GM19043 (cell line): ENCODE measurements around the gene BTBD19.
"Not testable (repeated sequence)": the region's sequence is repeated elsewhere in the genome, so short reads cannot be mapped to it uniquely, and the experiment has no call there.

ENCODE experiments used
- ATAC-seq: cut with Tn5 transposase; IDR thresholded peaks from one replicate; pipeline ENCODE4 v1.9.1; 2021; ENCODE audit warnings: low read depth; ENCODE audit not compliant: unreplicated experiment

Gene BTBD19

DNA sequence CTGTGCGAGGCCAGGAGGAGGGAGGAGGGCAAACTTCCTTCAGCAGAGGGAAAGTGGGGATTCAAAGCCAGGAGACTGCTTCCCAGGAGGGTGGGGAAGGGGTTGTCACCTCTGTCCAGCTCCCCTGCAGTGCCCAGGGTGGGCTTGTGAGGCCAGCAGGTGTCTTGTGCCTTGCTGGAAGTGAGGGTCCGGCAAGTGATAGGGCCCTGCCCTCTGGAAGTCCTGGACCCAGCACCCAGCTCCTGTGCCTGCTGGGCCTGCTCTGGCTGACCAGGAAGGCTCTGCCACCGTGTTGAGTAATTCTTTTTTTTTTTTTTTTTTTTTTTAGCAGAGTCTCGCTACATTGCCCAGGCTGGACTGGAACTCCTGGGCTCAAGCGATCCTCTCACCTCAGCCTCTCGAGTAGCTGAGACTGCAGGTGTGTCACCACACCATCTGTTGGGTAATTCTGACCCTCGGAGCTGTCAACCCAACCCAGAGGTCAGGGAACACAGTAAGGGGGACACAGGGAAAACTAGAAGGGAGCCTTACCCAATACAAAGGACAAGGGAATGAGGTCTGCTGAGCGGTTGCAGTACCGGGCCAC is 21.4 kb upstream of the BTBD19 start:
- no peak for ATAC-seq

DNA sequence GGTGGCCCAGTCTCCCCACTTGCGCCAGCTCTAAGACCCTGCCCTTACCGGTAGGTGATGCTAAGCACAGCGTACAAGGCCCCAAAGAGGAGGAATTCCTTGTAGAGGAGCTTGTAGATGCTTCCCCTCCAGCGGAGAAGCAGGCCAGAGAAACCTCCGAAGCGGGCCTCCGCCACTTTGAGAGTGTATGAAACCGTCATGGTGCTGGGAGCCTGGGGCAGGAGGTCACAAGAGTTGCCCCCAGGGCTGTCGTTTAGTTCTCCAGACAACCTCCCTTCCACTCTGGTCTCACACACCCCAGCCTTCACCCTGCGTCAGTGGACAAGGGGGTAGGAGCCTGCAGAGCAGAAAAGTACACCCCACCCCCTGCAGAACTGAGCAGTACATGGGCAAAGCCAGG is 20.8 kb upstream of the BTBD19 start:
- no peak for ATAC-seq

DNA sequence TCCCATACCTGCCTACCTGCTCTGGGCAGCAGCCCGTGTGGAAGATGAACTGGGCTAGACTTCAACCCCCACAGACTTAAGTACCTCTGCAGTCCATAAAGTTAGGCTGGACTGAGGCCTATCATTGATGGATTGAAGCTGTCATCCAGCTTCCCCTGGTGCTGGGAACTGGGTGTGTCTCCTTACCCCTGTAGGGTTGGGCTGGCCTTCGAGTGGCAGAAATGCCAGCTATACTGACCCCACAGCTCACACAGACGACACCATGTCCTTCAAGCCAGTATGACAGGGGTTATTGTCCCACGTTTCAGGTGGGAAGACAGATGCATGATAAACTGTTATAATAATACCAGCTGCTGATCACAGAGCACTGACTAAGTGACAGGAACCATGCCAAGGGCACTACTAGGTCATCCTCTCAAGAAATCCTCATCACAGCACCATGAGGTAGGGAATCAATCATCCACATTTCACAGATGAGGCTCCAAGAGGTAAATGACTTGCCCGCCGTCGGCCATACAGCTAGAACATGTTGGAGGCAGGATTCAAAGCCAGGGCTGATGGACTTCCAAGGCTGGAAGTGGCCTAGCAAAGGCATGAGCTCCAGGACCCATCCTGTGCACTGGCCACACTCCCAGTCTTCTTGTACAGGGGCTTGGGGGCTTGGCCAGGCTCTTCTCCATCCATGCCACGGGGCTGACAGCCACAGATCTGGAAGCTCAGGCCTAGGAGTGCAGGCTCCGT is 20.0 kb upstream of the BTBD19 start, which contains the start of gene BEST4:
Gene BEST4, minus strand, starts transcription at position 51 of the 741 bp plus-strand sequence. CDS start 465 bp downstream, outside the sequence.
- no peak for ATAC-seq

DNA sequence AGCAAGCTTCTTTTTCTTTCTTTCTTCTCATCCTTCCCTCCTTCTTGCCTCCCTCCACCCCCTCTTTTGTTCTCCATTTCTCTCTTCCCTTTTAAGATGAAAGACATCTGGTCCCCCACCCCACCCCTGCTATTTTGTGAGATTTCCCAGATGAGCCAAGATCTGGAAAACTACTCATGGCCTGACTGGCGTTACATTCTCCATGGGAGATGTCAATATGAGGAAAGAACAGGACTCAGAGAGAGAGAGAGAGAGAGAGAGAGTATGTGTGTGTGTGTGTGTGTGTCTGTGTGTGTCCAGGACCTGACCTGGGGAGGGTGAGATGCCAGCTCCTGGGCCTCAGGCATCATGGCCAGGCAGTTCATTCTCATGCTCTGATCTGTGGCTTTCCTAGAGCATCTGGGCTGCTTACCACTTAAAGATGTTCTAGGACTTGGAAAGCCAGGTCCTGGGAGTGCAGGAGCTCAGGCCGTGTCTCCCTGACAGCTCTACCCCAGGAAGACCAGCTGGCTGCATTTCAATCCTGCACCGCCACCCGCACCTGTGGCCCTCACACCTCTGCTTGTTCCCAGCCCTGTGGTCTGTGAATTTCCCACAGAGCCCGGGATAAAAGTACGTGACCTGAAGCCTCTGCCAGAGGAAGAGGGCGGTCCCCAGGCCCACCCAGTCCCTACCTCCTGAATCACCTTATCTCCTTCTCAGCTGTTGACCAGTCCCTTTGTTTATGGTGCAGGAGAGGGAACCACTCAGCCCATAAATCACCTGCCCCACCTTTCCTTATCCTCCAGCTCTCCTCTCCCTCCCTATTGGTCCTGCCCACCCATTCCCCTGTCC is 17.1 kb upstream of the BTBD19 start:
- no peak for ATAC-seq

DNA sequence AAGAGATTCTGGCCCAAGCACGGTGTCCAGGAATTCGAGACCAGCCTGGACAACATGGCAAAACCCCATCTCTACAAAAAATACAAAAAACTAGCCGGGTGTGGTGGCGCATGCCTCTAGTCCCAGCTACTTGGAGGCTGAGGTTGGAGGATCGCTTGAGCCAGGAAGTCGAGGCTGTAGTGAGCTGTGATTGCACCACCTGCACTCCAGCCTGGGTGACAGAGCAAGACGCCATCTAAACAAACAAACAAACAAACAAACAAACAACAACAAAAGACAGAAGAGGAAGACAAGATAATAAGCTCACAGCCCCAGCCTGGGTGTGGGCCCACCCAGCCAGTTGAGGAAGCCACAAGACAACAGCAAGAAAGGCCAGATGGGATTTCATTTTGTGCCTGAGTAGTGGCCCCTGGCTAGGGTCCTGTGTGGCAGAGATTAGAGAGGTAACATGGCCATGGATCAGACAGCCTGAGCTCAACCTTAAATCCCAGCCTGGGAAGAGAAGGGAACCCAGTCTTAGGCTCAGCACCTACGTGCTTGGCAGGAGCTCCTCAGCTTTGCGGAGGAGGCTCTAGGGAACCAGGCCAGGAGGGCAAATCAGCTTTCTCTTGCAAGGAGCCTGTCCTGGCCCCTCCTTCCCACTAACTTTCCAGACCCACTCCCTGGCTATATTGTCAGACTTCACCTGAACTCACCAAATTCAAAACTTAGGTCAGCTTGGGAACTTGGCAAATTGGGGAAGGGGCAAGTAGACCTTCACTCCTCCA is 15.4 kb upstream of the BTBD19 start:
- no peak for ATAC-seq

DNA sequence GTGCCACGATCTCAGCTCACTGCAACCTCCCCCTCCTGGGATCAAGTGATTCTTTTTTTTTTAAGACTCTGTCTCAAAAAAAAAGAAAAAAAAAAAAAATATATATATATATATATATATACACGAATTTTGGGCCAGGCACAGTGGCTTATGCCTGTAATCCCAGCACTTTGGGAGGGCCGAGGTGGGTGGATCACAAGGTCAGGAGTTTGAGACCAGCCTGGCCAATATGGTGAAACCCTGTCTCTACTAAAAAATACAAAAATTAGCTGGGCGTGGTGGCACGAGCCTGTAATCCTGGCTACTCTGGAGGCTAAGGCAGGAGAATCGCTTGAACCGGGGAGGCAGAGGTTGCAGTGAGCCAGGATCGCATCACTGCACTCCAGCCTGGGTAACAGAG is 10.4 kb upstream of the BTBD19 start:
- not testable (repeated sequence) for ATAC-seq

DNA sequence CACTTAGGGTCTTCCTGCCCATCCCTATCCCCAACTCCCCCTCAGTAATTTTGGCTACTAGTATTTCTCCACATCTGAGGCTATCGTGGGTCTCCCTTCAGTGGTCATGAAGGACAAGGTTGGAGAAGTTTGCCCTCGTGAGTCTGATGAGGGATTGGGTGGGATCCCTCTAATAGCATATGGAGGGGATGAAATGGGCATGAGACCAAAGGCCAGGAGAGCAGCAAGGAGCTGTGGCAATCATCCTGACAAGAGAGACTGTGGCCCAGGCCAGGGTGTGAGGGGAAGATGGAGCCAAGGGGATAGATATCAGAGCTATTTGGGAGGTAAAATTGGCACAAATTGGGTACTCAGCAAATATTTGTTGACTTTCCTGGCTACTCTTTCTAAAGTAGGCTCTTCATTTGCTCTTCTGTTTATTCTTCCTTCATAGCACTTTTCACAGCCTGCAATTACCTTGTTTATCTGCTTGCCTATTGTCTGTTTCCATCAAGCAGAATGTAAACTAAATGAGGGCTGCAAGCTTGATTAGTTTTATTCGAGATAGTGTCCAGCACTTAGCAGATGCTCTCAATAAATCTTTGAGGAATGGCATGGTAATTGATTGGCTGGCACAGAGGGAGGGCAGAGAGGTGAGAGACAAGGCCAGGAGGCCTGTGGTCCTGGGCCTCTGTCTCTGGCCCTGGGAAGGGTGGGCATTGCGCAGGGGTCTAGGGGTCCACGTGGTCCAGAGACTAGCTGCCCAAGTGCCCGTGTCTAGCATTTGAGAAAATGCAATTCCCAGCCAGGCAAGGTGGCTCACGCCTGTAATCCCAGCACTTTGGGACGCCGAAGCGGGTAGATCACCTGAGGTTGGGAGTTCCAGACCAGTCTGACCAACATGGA is 9.6 kb upstream of the BTBD19 start:
- ATAC-seq, result no peak

DNA sequence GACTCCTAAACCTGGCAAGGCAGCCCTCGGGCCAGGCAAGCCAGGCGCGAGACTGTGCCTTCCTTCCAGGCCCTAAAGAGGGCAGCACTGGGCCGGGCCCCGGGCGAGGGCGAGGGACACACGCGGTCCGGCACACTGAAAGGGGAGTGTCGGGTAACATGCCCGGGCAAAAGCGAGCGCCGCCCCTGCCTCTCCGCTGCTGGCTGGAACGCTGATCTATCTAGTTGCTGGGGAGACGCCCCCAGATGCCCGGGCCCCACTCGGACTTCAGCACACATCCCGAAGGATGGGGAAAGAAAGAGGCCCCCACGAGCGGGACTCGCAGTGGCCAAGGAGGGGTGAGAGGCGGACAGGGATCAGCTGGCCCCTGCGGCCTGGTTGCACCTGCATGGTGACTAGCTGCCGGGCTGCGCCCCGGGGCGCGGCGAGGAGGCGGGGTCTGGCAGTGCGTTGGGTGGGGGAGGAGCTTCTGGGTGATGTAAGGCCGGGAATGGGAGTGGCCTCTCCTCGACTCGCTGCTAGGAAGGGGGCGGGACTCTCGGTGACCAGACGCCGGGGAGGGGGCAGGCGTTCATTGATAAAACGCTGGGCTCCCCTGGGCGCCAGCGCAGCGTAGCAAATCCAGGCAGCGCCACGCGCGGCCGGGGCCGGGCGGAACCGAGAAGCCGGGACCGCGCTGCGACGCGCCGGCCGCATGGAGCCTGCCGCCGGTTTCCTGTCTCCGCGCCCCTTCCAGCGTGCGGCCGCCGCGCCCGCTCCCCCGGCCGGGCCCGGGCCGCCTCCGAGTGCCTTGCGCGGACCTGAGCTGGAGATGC is 8.3 kb upstream of the BTBD19 start, which contains the start of gene PLK3:
Gene PLK3, plus strand, starts transcription at position 608 of the 815 bp plus-strand sequence. Its CDS starts 87 bp downstream, at position 695.
- ATAC-seq, result peak; percentile 83

DNA sequence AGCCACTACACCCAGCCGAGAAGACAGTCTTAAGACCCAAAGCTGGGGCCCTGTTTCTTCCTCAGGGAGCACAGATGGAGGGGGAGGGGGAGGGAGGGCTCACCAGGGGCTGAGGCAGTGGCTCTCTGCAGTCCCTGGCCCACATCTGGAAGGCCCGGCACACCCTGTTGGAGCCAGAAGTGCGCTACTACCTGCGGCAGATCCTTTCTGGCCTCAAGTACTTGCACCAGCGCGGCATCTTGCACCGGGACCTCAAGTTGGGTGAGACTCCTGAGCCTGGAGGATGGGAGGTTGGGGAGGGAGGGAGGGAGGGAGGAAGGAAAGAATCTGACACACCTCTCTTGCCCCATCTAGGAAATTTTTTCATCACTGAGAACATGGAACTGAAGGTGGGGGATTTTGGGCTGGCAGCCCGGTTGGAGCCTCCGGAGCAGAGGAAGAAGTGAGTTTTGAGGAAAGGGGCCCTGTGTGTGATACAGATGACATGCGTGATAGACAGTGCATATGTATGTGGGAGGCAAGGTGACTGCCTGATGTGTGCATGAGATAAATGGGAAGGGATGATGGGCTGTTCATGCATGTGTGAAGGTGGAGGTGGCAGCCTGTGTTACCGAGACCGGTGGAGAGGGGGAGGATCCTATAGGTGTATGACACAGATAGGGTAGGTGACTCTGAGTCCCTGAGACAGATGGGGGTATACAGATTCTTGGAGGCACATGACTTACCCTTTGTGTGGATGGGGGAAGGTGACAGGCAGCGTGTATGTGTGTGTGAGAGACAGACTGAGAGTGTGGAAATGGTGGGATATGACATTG is 6.6 kb upstream of the BTBD19 start:
- ATAC-seq, result no peak

- ATAC-seq, result no peak
These were observed 5.8 kb upstream of the BTBD19 start for GRCh38 chr1:44802306-44803061.

- no peak for ATAC-seq
These were observed 5.3 kb upstream of the BTBD19 start for GRCh38 chr1:44803062-44803311.

GRCh38 chr1:44803312-44804095 is 4.8 kb upstream of the BTBD19 start:
- ATAC-seq, result no peak

DNA sequence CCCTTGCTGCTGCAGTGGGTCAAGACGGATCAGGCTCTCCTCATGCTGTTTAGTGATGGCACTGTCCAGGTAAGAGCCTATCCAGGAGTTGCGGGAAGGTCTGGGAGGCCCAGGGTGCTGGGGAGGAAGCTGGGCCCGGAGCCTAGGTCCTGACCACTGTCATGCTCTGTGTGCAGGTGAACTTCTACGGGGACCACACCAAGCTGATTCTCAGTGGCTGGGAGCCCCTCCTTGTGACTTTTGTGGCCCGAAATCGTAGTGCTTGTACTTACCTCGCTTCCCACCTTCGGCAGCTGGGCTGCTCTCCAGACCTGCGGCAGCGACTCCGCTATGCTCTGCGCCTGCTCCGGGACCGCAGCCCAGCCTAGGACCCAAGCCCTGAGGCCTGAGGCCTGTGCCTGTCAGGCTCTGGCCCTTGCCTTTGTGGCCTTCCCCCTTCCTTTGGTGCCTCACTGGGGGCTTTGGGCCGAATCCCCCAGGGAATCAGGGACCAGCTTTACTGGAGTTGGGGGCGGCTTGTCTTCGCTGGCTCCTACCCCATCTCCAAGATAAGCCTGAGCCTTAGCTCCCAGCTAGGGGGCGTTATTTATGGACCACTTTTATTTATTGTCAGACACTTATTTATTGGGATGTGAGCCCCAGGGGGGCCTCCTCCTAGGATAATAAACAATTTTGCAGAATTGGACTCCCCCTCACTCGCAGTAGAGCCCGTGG is 2.9 kb upstream of the BTBD19 start:
- ATAC-seq, result no peak

DNA sequence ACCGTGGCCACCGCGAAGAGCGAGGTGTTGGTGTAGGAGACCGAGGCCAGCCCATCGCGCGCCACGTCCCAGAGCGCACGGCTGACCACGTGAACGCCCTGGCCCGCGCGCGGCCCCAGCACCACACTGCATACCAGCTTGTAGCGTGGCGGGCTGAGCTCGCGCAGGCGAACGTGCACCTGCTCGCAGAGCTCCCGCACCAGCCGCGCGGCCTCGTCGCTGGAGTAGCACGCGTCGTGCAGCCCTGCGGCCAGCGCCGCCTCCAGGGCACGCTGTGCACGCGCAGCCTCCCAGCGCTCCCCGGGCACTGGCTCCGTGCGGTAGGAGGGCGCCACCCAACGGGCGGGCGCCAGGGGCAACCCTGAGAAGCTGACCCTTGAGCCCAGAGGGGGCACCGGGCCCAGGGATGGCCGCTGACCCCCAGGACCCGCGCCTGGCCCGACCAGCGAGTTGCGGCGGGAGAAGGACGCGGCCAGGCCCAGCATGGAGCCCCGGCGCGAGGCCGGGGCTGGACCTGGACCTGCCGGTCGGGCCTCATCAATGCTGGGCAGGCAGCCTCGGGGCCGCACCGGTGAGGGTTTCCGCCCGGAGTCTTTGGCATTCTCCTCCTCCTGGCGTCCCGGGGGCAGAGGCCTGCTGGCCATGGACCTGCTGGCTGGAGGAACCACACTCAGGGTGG is 2.2 kb upstream of the BTBD19 start:
- no peak for ATAC-seq

DNA sequence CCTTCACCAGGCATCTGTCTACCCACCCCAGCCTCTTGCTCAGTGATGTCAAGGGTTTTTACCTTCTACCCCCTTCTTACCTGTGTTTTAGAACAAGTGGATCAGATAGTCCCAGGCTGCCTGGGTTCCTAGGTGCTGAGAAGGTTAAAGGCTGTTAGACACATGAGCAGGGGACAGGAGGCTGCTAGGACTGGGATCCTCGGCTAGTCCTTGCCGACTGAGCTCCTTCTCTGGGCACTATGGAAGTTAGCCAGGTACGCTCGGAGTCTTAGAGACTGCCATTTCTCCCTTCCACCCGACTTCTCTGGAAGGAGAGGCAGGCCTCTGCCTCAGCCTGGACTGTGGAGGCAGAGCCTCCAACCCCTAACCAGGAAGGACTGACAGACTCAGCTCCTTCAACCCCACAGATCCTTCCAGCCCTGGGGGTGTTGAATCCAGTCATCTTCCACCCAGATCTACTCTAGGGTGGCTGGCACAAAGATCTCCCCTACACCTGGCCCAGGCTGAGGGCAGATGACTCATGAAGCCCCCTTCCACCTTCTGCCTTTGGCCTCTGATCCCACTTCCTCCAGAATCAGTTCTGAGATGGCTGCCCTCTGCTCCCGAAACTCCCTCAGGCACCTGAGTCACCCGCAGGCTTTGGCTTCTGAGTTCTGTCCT is 1.5 kb upstream of the BTBD19 start, which contains the start of gene DYNLT4:
Gene DYNLT4, minus strand, starts transcription at position 648 of the 660 bp plus-strand sequence. CDS start 683 bp downstream, outside the sequence.
- no peak for ATAC-seq
